Cardiac fibroblast (primary cell): ENCODE measurements around the gene ENPP5.
"Not testable (repeated sequence)": the region's sequence is repeated elsewhere in the genome, so short reads cannot be mapped to it uniquely, and the experiment has no call there.

Source experiments
- DNase-seq, 2 donors: peaks; one replicate each; pipeline versions ENCODE4 v3.0.0 to v3.0.0-alpha.2; 2010; ENCODE audit warnings: low read depth in 2 of 2
- H3K4me3 ChIP-seq, 2 donors: replicated peaks in 1 of 2; 1 replicate in 1 of 2; 2 replicates in 1 of 2; pipeline ENCODE4 v1.5.1; 2011; ENCODE audit warnings: low read depth in 2 of 2, low read length in 2 of 2, mild to moderate bottlenecking in 2 of 2, moderate library complexity in 1 of 2
- TF ChIP-seq, protein P1 (sequence below): IDR thresholded peaks from one replicate; pipeline ENCODE4 v1.5.1; 2011; ENCODE audit warnings: low read depth, mild to moderate bottlenecking, low read length, inconsistent platforms

ENPP5 gene

DNA sequence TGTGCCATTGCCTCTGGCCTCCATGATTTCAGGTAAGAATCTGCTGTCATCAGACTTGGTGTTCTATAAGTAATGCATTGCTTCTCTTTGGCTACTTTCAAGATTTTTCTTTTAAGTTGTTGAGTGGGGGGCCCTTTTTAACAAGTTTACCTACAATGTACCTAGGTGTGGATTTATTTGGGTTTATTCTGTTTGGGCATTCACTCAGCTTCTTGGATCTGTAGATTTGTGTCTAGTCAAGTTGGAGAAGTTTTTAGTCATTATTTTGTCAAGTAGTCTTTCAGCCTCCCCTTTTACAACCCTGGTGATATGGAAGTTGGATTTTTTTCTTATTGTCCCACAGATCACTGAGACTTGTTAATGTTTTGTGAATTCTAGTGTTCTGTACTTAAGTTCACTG is 14.1 kb downstream of the ENPP5 start:
- TF ChIP-seq, protein P1, sequence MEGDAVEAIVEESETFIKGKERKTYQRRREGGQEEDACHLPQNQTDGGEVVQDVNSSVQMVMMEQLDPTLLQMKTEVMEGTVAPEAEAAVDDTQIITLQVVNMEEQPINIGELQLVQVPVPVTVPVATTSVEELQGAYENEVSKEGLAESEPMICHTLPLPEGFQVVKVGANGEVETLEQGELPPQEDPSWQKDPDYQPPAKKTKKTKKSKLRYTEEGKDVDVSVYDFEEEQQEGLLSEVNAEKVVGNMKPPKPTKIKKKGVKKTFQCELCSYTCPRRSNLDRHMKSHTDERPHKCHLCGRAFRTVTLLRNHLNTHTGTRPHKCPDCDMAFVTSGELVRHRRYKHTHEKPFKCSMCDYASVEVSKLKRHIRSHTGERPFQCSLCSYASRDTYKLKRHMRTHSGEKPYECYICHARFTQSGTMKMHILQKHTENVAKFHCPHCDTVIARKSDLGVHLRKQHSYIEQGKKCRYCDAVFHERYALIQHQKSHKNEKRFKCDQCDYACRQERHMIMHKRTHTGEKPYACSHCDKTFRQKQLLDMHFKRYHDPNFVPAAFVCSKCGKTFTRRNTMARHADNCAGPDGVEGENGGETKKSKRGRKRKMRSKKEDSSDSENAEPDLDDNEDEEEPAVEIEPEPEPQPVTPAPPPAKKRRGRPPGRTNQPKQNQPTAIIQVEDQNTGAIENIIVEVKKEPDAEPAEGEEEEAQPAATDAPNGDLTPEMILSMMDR: no peak
- DNase-seq: no peak
- H3K4me3 ChIP-seq: no peak overlapping the region

DNA sequence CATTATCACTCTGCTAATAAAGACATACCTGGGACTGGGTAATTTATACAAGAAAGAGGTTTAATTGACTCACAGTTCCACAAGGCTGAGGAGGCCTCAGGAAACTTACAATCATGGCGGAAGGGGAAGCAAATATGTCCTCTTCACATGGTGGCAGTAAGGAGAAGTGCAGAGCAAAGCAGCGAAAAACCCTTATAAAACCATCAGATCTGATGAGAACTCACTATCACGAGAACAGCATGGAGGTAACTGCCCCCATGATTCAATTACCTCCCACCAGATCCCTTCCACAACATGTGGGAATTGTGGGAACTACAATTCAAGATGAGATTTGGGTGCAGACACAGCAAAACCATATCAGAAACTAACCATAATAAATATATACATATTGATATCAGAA is 21.7 kb downstream of the ENPP5 start:
- DNase-seq, H3K4me3 ChIP-seq: not testable (repeated sequence)

DNA sequence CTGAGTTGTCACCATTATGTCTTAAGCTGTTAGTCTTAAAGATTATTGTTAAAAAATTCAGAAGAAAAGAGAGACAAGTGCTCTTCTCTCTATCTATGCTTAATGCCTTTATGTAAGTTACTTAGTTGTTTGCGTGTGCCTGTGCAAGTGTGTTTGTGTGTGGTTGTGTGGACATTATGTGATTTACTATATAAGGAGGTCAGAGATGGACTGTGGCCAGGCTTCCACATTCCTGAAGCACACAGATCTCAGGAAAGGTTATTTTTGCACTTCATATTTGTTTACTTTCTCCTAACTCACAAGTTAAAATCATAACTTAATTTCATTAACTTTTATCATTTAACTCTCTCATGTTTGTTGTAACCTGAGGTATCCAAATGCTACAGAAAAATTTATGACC is 26.5 kb downstream of the ENPP5 start:
- H3K4me3 ChIP-seq: no peak overlapping the region
- TF ChIP-seq, protein P1: no peak
- no peak for DNase-seq

DNA sequence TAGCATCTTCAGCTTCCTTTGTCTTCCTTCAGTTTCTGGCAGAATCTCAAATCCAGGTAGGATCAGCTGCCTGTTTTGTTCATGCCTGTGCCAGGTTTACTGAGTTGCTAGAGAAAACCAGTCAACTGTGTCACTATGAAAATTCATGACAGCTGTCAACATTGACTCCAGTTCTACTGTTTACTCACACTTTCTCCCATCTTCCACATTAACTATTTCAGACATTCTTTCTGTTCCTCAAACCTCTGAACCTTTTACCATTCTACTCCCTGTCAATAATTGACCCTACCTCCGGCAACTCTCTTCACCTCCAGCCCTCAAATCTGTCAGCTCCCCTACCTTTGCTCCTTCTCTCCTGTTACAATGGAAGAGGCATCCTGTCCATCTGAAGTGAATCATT is 32.5 kb downstream of the ENPP5 start:
- no peak for DNase-seq
- TF ChIP-seq, protein P1: no peak
- no peak overlapping the region for H3K4me3 ChIP-seq

DNA sequence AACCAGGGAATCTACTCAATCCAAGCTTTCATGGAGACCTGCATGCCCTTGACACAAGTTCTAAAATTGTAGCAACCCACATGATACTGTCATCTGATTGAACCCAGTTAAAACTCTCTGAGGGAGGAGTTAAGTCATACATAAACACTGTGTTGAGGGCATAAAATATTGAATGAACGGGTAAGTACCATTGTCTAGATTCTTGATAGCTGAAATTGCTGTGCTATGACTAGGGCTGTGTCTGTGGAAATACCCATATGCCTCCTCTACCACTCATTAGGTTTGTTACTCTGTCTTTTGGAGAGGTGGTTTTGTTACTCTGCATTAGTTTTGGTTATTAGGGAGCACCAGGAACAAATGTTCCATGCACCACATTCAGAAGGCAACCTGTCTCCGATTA is 33.4 kb downstream of the ENPP5 start:
- DNase-seq: no peak
- no peak overlapping the region for H3K4me3 ChIP-seq
- TF ChIP-seq, protein P1: no peak

DNA sequence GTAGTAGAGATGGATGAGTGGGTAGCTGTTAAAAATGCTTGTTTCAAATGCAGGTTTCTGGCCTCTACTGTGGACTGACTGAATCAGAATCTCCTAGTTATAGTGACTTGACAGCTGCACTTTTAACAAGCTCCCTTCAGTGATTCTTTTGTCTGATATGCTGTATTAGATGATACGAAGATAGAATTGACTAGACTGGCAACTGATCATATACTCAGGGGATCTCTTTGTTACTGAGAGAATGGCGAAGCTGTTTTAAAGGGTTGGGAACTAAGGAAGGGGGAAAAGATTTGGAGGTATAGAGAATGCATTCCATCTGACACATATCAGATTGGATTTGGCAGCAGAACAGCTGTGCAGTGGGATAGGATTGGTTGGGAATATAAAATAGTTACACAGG is 33.9 kb downstream of the ENPP5 start:
- TF ChIP-seq, protein P1: no peak
- H3K4me3 ChIP-seq: no peak overlapping the region

DNA sequence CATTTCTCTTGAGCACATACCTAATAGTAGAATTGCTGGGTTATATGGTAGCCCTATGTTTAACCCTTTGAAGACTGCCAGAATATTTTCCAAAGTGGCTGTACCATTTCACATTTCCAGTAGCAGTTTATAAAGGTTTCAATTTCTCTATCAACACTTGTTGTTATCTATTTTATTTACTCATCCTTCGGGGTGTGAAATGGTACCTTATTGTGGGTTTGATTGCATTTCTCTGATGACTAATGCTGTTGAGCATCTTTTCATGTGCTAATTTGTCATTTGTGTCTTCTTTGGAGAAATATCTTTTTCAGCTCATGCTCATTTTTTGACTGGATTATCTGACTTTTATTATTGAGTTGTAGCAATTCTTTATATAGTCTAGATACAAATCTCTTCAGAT is 35.6 kb downstream of the ENPP5 start:
- TF ChIP-seq, protein P1: no peak
- DNase-seq: no peak
- H3K4me3 ChIP-seq: no peak overlapping the region

More for the DNA sequence above, 33.9 kb downstream of the ENPP5 start:
- DNase-seq: no peak
